WERI-Rb-1 (cell line): ENCODE measurements around the gene ADAMTS4.

Experiments
- DNase-seq: peaks from one replicate; pipeline ENCODE4 v3.0.0-alpha.2; 2020
- H3K27ac ChIP-seq: fragments of 250-450 bp; sonication (Bioruptor Pico); 2 replicates; pipeline ENCODE4 v1.5.1; 2020; ENCODE audit warnings: mild to moderate bottlenecking, moderate library complexity
- H3K27me3 ChIP-seq: fragments of 250-450 bp; sonication (Bioruptor Pico); 2 replicates; pipeline ENCODE4 v1.5.1; 2021; ENCODE audit warnings: mild to moderate bottlenecking, low read depth, moderate library complexity; ENCODE audit not compliant: insufficient read depth, severe bottlenecking
- H3K36me3 ChIP-seq: fragments of 250-450 bp; sonication (Bioruptor Pico); 2 replicates; pipeline ENCODE4 v1.5.1; 2020; ENCODE audit warnings: mild to moderate bottlenecking, moderate library complexity
- H3K4me3 ChIP-seq: 2 replicates; pipeline ENCODE4 v1.5.1; 2011; ENCODE audit warnings: low read depth, mild to moderate bottlenecking, control low read depth, low read length
- H3K9me3 ChIP-seq: fragments of 250-450 bp; sonication (Bioruptor Pico); 2 replicates; pipeline ENCODE4 v1.5.1; 2021; ENCODE audit warnings: mild to moderate bottlenecking, moderate library complexity; ENCODE audit not compliant: severe bottlenecking
- TF ChIP-seq, protein P1 (sequence below): IDR thresholded peaks from 2 replicates; pipeline ENCODE4 v1.5.1; 2011; ENCODE audit warnings: low read depth, mild to moderate bottlenecking, control low read depth, inconsistent platforms, low read length

ADAMTS4 gene

GRCh38 chr1:161195171-161195570 lies 3.7 kb downstream of the ADAMTS4 start:
- DNase-seq, result no peak
- Histone ChIP-seq H3K9me3 (no peaks in the 10 kb centered on the region), H3K27ac (no peak overlapping the region), H3K36me3 (peaks cover 34% of the 10 kb centered on the region), H3K4me3 (no peak overlapping the region), H3K27me3 (no peaks in the 10 kb centered on the region)
- TF ChIP-seq, protein P1, sequence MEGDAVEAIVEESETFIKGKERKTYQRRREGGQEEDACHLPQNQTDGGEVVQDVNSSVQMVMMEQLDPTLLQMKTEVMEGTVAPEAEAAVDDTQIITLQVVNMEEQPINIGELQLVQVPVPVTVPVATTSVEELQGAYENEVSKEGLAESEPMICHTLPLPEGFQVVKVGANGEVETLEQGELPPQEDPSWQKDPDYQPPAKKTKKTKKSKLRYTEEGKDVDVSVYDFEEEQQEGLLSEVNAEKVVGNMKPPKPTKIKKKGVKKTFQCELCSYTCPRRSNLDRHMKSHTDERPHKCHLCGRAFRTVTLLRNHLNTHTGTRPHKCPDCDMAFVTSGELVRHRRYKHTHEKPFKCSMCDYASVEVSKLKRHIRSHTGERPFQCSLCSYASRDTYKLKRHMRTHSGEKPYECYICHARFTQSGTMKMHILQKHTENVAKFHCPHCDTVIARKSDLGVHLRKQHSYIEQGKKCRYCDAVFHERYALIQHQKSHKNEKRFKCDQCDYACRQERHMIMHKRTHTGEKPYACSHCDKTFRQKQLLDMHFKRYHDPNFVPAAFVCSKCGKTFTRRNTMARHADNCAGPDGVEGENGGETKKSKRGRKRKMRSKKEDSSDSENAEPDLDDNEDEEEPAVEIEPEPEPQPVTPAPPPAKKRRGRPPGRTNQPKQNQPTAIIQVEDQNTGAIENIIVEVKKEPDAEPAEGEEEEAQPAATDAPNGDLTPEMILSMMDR, result no peak

GRCh38 chr1:161193561-161194235 lies 5.2 kb downstream of the ADAMTS4 start:
- Histone ChIP-seq H3K36me3 (peaks cover 34% of the 10 kb centered on the region), H3K27ac (no peak overlapping the region), H3K27me3 (no peaks in the 10 kb centered on the region), H3K9me3 (no peaks in the 10 kb centered on the region), H3K4me3 (no peak overlapping the region)
- no peak for DNase-seq
- TF ChIP-seq, protein P1, result peak; percentile 23; the same call in 1 of the 2 replicates

GRCh38 chr1:161192476-161193465 lies 6.1 kb downstream of the ADAMTS4 start:
- TF ChIP-seq, protein P1, result peak; percentile 99
- no peak overlapping the region for H3K4me3 ChIP-seq
- DNase-seq, result peak; percentile 85
- H3K9me3 ChIP-seq, result no peaks in the 10 kb centered on the region
- H3K36me3 ChIP-seq, result peaks cover 34% of the 10 kb centered on the region
- no peaks in the 10 kb centered on the region for H3K27me3 ChIP-seq
- H3K27ac ChIP-seq, result peak overlapping the region; percentile 48

- no peak for DNase-seq
- Histone ChIP-seq H3K36me3 (peaks cover 34% of the 10 kb centered on the region), H3K9me3 (no peaks in the 10 kb centered on the region), H3K27me3 (no peaks in the 10 kb centered on the region), H3K4me3 (no peak overlapping the region), H3K27ac (no peak overlapping the region)
- TF ChIP-seq, protein P1, result no peak
Measured at GRCh38 chr1:161191971-161192370, 6.9 kb downstream of the ADAMTS4 start.

GRCh38 chr1:161190962-161191521 lies 7.8 kb downstream of the ADAMTS4 start:
- peaks cover 32% of the 10 kb centered on the region for H3K36me3 ChIP-seq
- no peaks in the 10 kb centered on the region for H3K9me3 ChIP-seq
- TF ChIP-seq, protein P1, result no peak
- H3K27ac ChIP-seq, result no peak overlapping the region
- no peaks in the 10 kb centered on the region for H3K27me3 ChIP-seq
- no peak for DNase-seq
- no peak overlapping the region for H3K4me3 ChIP-seq
